IPS DF 6.9 (cell line): ENCODE data around the gene YY1.

ENCODE experiments used
- DNase-seq: peaks from one replicate; pipeline ENCODE4 v3.0.0-alpha.2; 2013; ENCODE audit warnings: low read depth, low spot score
- H3K27ac ChIP-seq: one replicate; pipeline ENCODE4 v1.5.1; 2013; ENCODE audit warnings: low read length, control low read depth
- H3K27me3 ChIP-seq: 2 replicates; pipeline ENCODE4 v1.6.1; 2013; ENCODE audit warnings: mild to moderate bottlenecking, low read length; ENCODE audit not compliant: control insufficient read depth, insufficient read depth
- H3K36me3 ChIP-seq: 2 replicates; pipeline ENCODE4 v1.6.1; 2013; ENCODE audit warnings: low read length; ENCODE audit not compliant: control insufficient read depth, insufficient read depth
- H3K4me1 ChIP-seq: 2 replicates; pipeline ENCODE4 v1.6.1; 2013; ENCODE audit warnings: low read length; ENCODE audit not compliant: control insufficient read depth, insufficient read depth
- H3K4me3 ChIP-seq: 2 replicates; pipeline ENCODE4 v1.5.1; 2013; ENCODE audit warnings: mild to moderate bottlenecking, low read length
- H3K9me3 ChIP-seq: 2 replicates; pipeline ENCODE4 v1.6.1; 2013; ENCODE audit warnings: low read length, inconsistent platforms; ENCODE audit not compliant: control insufficient read depth, insufficient read depth
- WGBS: extraction: QIAGEN DNeasy Blood & Tissue Kit; methylation state at CpG from one replicate; pipeline ENCODE4 v1.1.7; 2013; ENCODE audit warnings: mixed read lengths, missing lambda C conversion rate; ENCODE audit not compliant: insufficient read length, insufficient coverage; 5-methylcytosine and 5-hydroxymethylcytosine counted together

YY1 gene

GRCh38 chr14:100213956-100214769, 24.8 kb upstream of the YY1 start:
- H3K4me3 ChIP-seq, result peak overlapping the region; percentile 73
- H3K4me1 ChIP-seq, result no peaks in the 10 kb centered on the region
- H3K9me3 ChIP-seq, result no peaks in the 10 kb centered on the region
- no peak for DNase-seq
- H3K27ac ChIP-seq, result no peak overlapping the region
- no peaks in the 10 kb centered on the region for H3K36me3 ChIP-seq
- no CpG with 5 or more reads among the region's 90 CpGs for WGBS
- no peaks in the 10 kb centered on the region for H3K27me3 ChIP-seq

- H3K9me3 ChIP-seq, result no peaks in the 10 kb centered on the region
- no peaks in the 10 kb centered on the region for H3K4me1 ChIP-seq
- no peak overlapping the region for H3K4me3 ChIP-seq
- WGBS, result no CpG with 5 or more reads among the region's 12 CpGs
- H3K36me3 ChIP-seq, result no peaks in the 10 kb centered on the region
- DNase-seq, result no peak
- no peak overlapping the region for H3K27ac ChIP-seq
- no peaks in the 10 kb centered on the region for H3K27me3 ChIP-seq
Measured at GRCh38 chr14:100214770-100215083, 24.2 kb upstream of the YY1 start.

- H3K4me3 ChIP-seq, result no peak overlapping the region
- no CpG with 5 or more reads among the region's 12 CpGs for WGBS
- H3K4me1 ChIP-seq, result no peaks in the 10 kb centered on the region
- H3K36me3 ChIP-seq, result no peaks in the 10 kb centered on the region
- no peaks in the 10 kb centered on the region for H3K9me3 ChIP-seq
- no peaks in the 10 kb centered on the region for H3K27me3 ChIP-seq
- no peak overlapping the region for H3K27ac ChIP-seq
- DNase-seq, result no peak
Measured at GRCh38 chr14:100215330-100215885, 23.5 kb upstream of the YY1 start.

GRCh38 chr14:100219126-100219785, 19.7 kb upstream of the YY1 start:
- no peak for DNase-seq
- no peak overlapping the region for H3K4me3 ChIP-seq
- no peak overlapping the region for H3K27ac ChIP-seq
- peaks cover 8% of the 10 kb centered on the region for H3K4me1 ChIP-seq
- WGBS, result no CpG with 5 or more reads among the region's 4 CpGs
- H3K27me3 ChIP-seq, result no peaks in the 10 kb centered on the region
- no peaks in the 10 kb centered on the region for H3K36me3 ChIP-seq
- H3K9me3 ChIP-seq, result no peaks in the 10 kb centered on the region

GRCh38 chr14:100221533-100222223, 17.3 kb upstream of the YY1 start:
- no peak for DNase-seq
- H3K9me3 ChIP-seq, result no peaks in the 10 kb centered on the region
- H3K4me1 ChIP-seq, result peaks cover 8% of the 10 kb centered on the region
- H3K27me3 ChIP-seq, result no peaks in the 10 kb centered on the region
- peak overlapping the region; percentile 0; the same call in 1 of the 2 replicates for H3K4me3 ChIP-seq
- WGBS, result no CpG with 5 or more reads among the region's 15 CpGs
- H3K27ac ChIP-seq, result peak overlapping the region; percentile 4
- H3K36me3 ChIP-seq, result no peaks in the 10 kb centered on the region

GRCh38 chr14:100222224-100223093, 16.5 kb upstream of the YY1 start:
- H3K4me1 ChIP-seq, result peaks cover 8% of the 10 kb centered on the region
- no peak for DNase-seq

GRCh38 chr14:100223332-100224201, 15.4 kb upstream of the YY1 start:
- H3K4me3 ChIP-seq, result no peak overlapping the region
- H3K9me3 ChIP-seq, result no peaks in the 10 kb centered on the region
- no peak for DNase-seq
- no peaks in the 10 kb centered on the region for H3K36me3 ChIP-seq
- no CpG with 5 or more reads among the region's 12 CpGs for WGBS
- H3K27me3 ChIP-seq, result no peaks in the 10 kb centered on the region
- no peak overlapping the region for H3K27ac ChIP-seq
- H3K4me1 ChIP-seq, result peaks cover 8% of the 10 kb centered on the region

More at GRCh38 chr14:100222224-100223093, 16.5 kb upstream of the YY1 start:
- no peaks in the 10 kb centered on the region for H3K36me3 ChIP-seq
- H3K27ac ChIP-seq, result no peak overlapping the region
- no peak overlapping the region; the same call in 1 of the 2 replicates for H3K4me3 ChIP-seq
- H3K9me3 ChIP-seq, result no peaks in the 10 kb centered on the region
- no CpG with 5 or more reads among the region's 14 CpGs for WGBS
- no peaks in the 10 kb centered on the region for H3K27me3 ChIP-seq

GRCh38 chr14:100224229-100224866, 14.6 kb upstream of the YY1 start:
- H3K4me3 ChIP-seq, result no peak overlapping the region
- DNase-seq, result no peak
- peaks cover 8% of the 10 kb centered on the region for H3K4me1 ChIP-seq
- H3K36me3 ChIP-seq, result no peaks in the 10 kb centered on the region
- H3K27me3 ChIP-seq, result no peaks in the 10 kb centered on the region
- no peak overlapping the region for H3K27ac ChIP-seq
- WGBS, result no CpG with 5 or more reads among the region's 4 CpGs
- H3K9me3 ChIP-seq, result no peaks in the 10 kb centered on the region

- H3K27ac ChIP-seq, result no peak overlapping the region
- peaks cover 8% of the 10 kb centered on the region for H3K4me1 ChIP-seq
- no peaks in the 10 kb centered on the region for H3K27me3 ChIP-seq
- H3K4me3 ChIP-seq, result no peak overlapping the region
- DNase-seq, result no peak
- H3K36me3 ChIP-seq, result no peaks in the 10 kb centered on the region
- H3K9me3 ChIP-seq, result no peaks in the 10 kb centered on the region
- no CpG with 5 or more reads among the region's 4 CpGs for WGBS
Measured at GRCh38 chr14:100225169-100225568, 13.8 kb upstream of the YY1 start.
